GM12874 (cell line): ENCODE measurements around the gene TTC31.

Experiments used
- CTCF ChIP-seq: IDR thresholded peaks from 2 replicates; pipeline ENCODE4 v1.5.1; 2011; ENCODE audit warnings: low read depth, mild to moderate bottlenecking, control low read depth, low read length, moderate library complexity; ENCODE audit not compliant: insufficient read depth

Gene TTC31

GRCh38 chr2:74499267-74499939, 16.5 kb downstream of the TTC31 start, which contains the start of gene LBX2:
TSS of gene LBX2 (minus strand) at chr2:74499603. CDS start at chr2:74499537, 66 bp downstream.
- TF ChIP-seq CTCF = no peak

GRCh38 chr2:74499940-74500577, 17.2 kb downstream of the TTC31 start:
- no peak for TF ChIP-seq CTCF

- TF ChIP-seq CTCF = no peak
These were observed 17.7 kb downstream of the TTC31 start for GRCh38 chr2:74500578-74500946.

- no peak for TF ChIP-seq CTCF
These were observed 18.6 kb downstream of the TTC31 start for GRCh38 chr2:74501335-74502071.

- no peak for TF ChIP-seq CTCF
These were observed 19.4 kb downstream of the TTC31 start for GRCh38 chr2:74502147-74502719.

- TF ChIP-seq CTCF = peak; percentile 70
These were observed 20.0 kb downstream of the TTC31 start for GRCh38 chr2:74502720-74503505.
